HCT116 (cell line): ENCODE results near the gene SEC31A. TPM values are rescaled to one million over a fixed set of nuclear protein-coding genes. Genes with fewer than 3 reads are reported as not detected.

ENCODE experiments used
- ATAC-seq: fragments of 200-7000 bp; cut with Tn5 transposase; 2 replicates; pipeline ENCODE4 v1.9.1; 2020; ENCODE audit warnings: mild to moderate bottlenecking, moderate library complexity
- BruUV-seq: library from RNA; stranded (reverse); fragments of 400-500 nt; replicated peaks from 2 replicates; lab custom pipeline; 2021; lab: Mats Ljungman, UMichigan
- CTCF ChIA-PET: fragments of 300-600 bp; sonication (Branson Sonifier 250); formaldehyde crosslinking; loops from one replicate; lab custom pipeline; 2021; ENCODE audit warnings: antibody characterized with exemption; lab: Charles Lee
- POLR2A ChIA-PET: fragments of 300-600, 350-600 bp; sonication (Branson Sonifier 250); formaldehyde crosslinking; loops from one replicate; lab custom pipeline; 2021; ENCODE audit warnings: antibody characterized with exemption; lab: Charles Lee
- RAD21 ChIA-PET, 2 experiments: fragments of 300-600 bp; sonication (Branson Sonifier 250); formaldehyde crosslinking; loops; one replicate each; lab custom pipeline; 2023; ENCODE audit warnings: low total read pairs in 2 of 2; ENCODE audit not compliant: uncharacterized antibody in 2 of 2, unreplicated experiment in 2 of 2, low non-redundant PET in 1 of 2; lab: Charles Lee
- DNase-seq: peaks from one replicate; pipeline ENCODE4 v3.0.0-alpha.2; 2010; ENCODE audit warnings: low read depth, low spot score
- H2AFZ ChIP-seq: fragments of 200-600 bp; shearing (Covaris generic), sonication (generic); 2 replicates; pipeline ENCODE4 v1.6.1; 2017; ENCODE audit warnings: low read depth, mixed run types, mixed read lengths, antibody characterized with exemption, low read length; ENCODE audit not compliant: poor library complexity, severe bottlenecking
- H3K27ac ChIP-seq: 2 replicates; pipeline ENCODE4 v1.5.1; 2012; ENCODE audit warnings: low read depth, low read length
- H3K27me3 ChIP-seq: fragments of 200-600 bp; sonication (generic); 2 replicates; pipeline ENCODE4 v1.6.1; 2016; ENCODE audit warnings: mixed run types, low read length, mixed read lengths; ENCODE audit not compliant: insufficient read depth
- H3K36me3 ChIP-seq, 2 experiments: fragments of 200-500 bp in 1 of 2; fragments of 200-600 bp in 1 of 2; sonication (Bioruptor generic) in 1 of 2; sonication (generic) in 1 of 2; 2 replicates each; pipeline versions ENCODE4 v1.5.1 to v1.6.1; 2014 to 2016; ENCODE audit warnings: low read length in 2 of 2, inconsistent platforms in 1 of 2, mixed read lengths in 1 of 2, mixed run types in 1 of 2; ENCODE audit not compliant: insufficient read depth in 2 of 2, control insufficient read depth in 1 of 2
- H3K4me1 ChIP-seq, 2 experiments: fragments of 200-600 bp in 1 of 2; sonication (generic) in 1 of 2; 2 replicates each; pipeline versions ENCODE4 v1.5.1 to v1.6.1; 2012 to 2017; ENCODE audit warnings: low read length in 2 of 2, inconsistent platforms in 1 of 2, mild to moderate bottlenecking in 1 of 2, mixed read lengths in 1 of 2, mixed run types in 1 of 2, moderate library complexity in 1 of 2; ENCODE audit not compliant: insufficient read depth in 2 of 2, control insufficient read depth in 1 of 2
- H3K4me2 ChIP-seq: fragments of 200-600 bp; sonication (generic); 2 replicates; pipeline ENCODE4 v1.6.1; 2017; ENCODE audit warnings: mixed run types, low read length, mixed read lengths
- H3K4me3 ChIP-seq, 2 experiments: fragments of 200-600 bp in 1 of 2; sonication (generic) in 1 of 2; replicated peaks in 1 of 2; 2 replicates each; pipeline ENCODE4 v1.5.1; 2011 to 2016; ENCODE audit warnings: low read length in 2 of 2, control low read depth in 1 of 2, low read depth in 1 of 2, mild to moderate bottlenecking in 1 of 2, mixed read lengths in 1 of 2, mixed run types in 1 of 2
- H3K79me2 ChIP-seq: fragments of 200-600 bp; sonication (generic); 2 replicates; pipeline ENCODE4 v1.6.1; 2017; ENCODE audit warnings: mild to moderate bottlenecking, mixed run types, low read length, moderate library complexity, mixed read lengths; ENCODE audit not compliant: insufficient read depth
- H3K9ac ChIP-seq: fragments of 200-600 bp; sonication (generic); 2 replicates; pipeline ENCODE4 v1.6.1; 2016; ENCODE audit warnings: low read length, mixed read lengths
- H3K9me2 ChIP-seq: fragments of 200-600 bp; sonication (generic), shearing (Covaris generic); 2 replicates; pipeline ENCODE4 v1.6.1; 2017; ENCODE audit warnings: mixed run types, mild to moderate bottlenecking, moderate library complexity; ENCODE audit not compliant: insufficient read depth
- H3K9me3 ChIP-seq, 2 experiments: fragments of 200-500 bp in 1 of 2; fragments of 200-600 bp in 1 of 2; sonication (Bioruptor generic) in 1 of 2; sonication (generic) in 1 of 2; 2 replicates each; pipeline ENCODE4 v1.6.1; 2014 to 2017; ENCODE audit warnings: low read length in 2 of 2, mixed read lengths in 2 of 2, inconsistent platforms in 1 of 2, low read depth in 1 of 2, mild to moderate bottlenecking in 1 of 2, mixed run types in 1 of 2, moderate library complexity in 1 of 2; ENCODE audit not compliant: control insufficient read depth in 1 of 2, insufficient read depth in 1 of 2
- H4K20me1 ChIP-seq: fragments of 200-600 bp; sonication (generic), shearing (Covaris generic); 2 replicates; pipeline ENCODE4 v1.6.1; 2017; ENCODE audit warnings: mixed run types, mild to moderate bottlenecking, moderate library complexity; ENCODE audit not compliant: insufficient read depth
- CBX3 ChIP-seq: IDR thresholded peaks from 2 replicates; pipeline ENCODE4 v1.6.1; 2012; ENCODE audit warnings: low read depth
- CEBPB ChIP-seq: IDR thresholded peaks from 2 replicates; pipeline ENCODE4 v1.6.1; 2012; ENCODE audit warnings: low read depth
- CTCF ChIP-seq, 3 experiments: fragments of 200-600 bp in 1 of 3; sonication (generic) in 1 of 3; IDR thresholded peaks in 2 of 3; conservative IDR thresholded peaks in 1 of 3; 2 replicates each; pipeline ENCODE4 v1.5.1; 2012 to 2017; ENCODE audit warnings: low read depth in 2 of 3, low read length in 2 of 3, antibody characterized with exemption in 1 of 3, borderline replicate concordance in 1 of 3, control low read depth in 1 of 3, mild to moderate bottlenecking in 1 of 3, mixed read lengths in 1 of 3, mixed run types in 1 of 3, moderate library complexity in 1 of 3; ENCODE audit not compliant: insufficient read depth in 1 of 3
- EGR1 ChIP-seq: IDR thresholded peaks from 2 replicates; pipeline ENCODE4 v1.6.1; 2012; ENCODE audit warnings: low read depth
- EZH2 ChIP-seq: fragments of 200-600 bp; sonication (generic); IDR thresholded peaks from 2 replicates; pipeline ENCODE4 v1.6.1; 2017; ENCODE audit warnings: antibody characterized with exemption, mixed run types
- EZH2phosphoT487 ChIP-seq: fragments of 200-600 bp; IDR thresholded peaks from 2 replicates; pipeline ENCODE4 v1.6.1; 2018; ENCODE audit warnings: antibody characterized with exemption, borderline replicate concordance
- FOSL1 ChIP-seq: IDR thresholded peaks from 2 replicates; pipeline ENCODE4 v1.6.1; 2012; ENCODE audit warnings: low read depth
- POLR2AphosphoS5 ChIP-seq: IDR thresholded peaks from 2 replicates; pipeline ENCODE4 v1.6.1; 2011; ENCODE audit warnings: mild to moderate bottlenecking, low read depth, low read length, moderate library complexity
- RAD21 ChIP-seq: IDR thresholded peaks from 2 replicates; pipeline ENCODE4 v1.6.1; 2012; ENCODE audit warnings: low read depth, mild to moderate bottlenecking
- SIN3A ChIP-seq: IDR thresholded peaks from 2 replicates; pipeline ENCODE4 v1.6.1; 2012; ENCODE audit warnings: low read depth
- SP1 ChIP-seq: IDR thresholded peaks from 2 replicates; pipeline ENCODE4 v1.6.1; 2012; ENCODE audit warnings: low read depth
- TCF7L2 ChIP-seq: IDR thresholded peaks from 2 replicates; pipeline ENCODE4 v1.7.0; 2011; ENCODE audit warnings: borderline replicate concordance, inconsistent platforms; ENCODE audit not compliant: insufficient read depth, insufficient read length; ENCODE audit errors: extremely low read depth
- YY1 ChIP-seq: IDR thresholded peaks from 2 replicates; pipeline ENCODE4 v1.6.1; 2011; ENCODE audit warnings: low read length, low read depth, moderate library complexity, mild to moderate bottlenecking; ENCODE audit not compliant: insufficient replicate concordance; ENCODE audit errors: extremely low read depth
- ZBTB33 ChIP-seq: IDR thresholded peaks from 2 replicates; pipeline ENCODE4 v1.6.1; 2011; ENCODE audit warnings: mild to moderate bottlenecking, low read length, moderate library complexity; ENCODE audit not compliant: insufficient replicate concordance; ENCODE audit errors: extremely low read depth
- ZFX ChIP-seq: fragments of 450-650 bp; IDR thresholded peaks from 2 replicates; pipeline ENCODE4 v1.6.1; 2017
- intact Hi-C: fragments of 100-400 bp; cut with micrococcal nuclease; formaldehyde crosslinking; loops from 2 replicates; pipeline ENCODE4 v1.10.0; 2022
- total RNA-seq: library from RNA; stranded (reverse); gene quantifications from one replicate; pipeline ENCODE4 v1.2.1, GENCODE V29; 2021; ENCODE audit not compliant: unreplicated experiment

Gene SEC31A
- total RNA-seq, 1 experiment from 2014 or later, result 78.5 TPM

GRCh38 chr4:82930848-82931755, 40.1 kb upstream of the SEC31A start:
- no peak overlapping the region for H3K4me3 ChIP-seq
- no peak for DNase-seq
- H3K79me2 ChIP-seq, result no peaks in the 10 kb centered on the region
- no peaks in the 10 kb centered on the region for H3K27me3 ChIP-seq
- peaks cover 2 to 13% of the 10 kb centered on the region in 2 experiments; a peak in 2 of 4 replicates for H3K36me3 ChIP-seq
- no peak for TF ChIP-seq SIN3A
- no peak for TF ChIP-seq SP1
- TF ChIP-seq RAD21, result no peak
- no peak for TF ChIP-seq EGR1
- no peak for TF ChIP-seq POLR2AphosphoS5
- TF ChIP-seq ZBTB33, result no peak
- TF ChIP-seq CTCF (IDR thresholded peaks at IDR 0.05 in 2 of 3, conservative IDR thresholded peaks at IDR 0.05 in 1 of 3; ENCODE audit: borderline replicate concordance in 1 of 3, insufficient read depth in 1 of 3, low read depth in 2 of 3, low read length in 2 of 3), result no peak
- TF ChIP-seq YY1, result no peak
- TF ChIP-seq EZH2phosphoT487, result no peak
- no peak for TF ChIP-seq EZH2
- TF ChIP-seq CBX3, result no peak
- no peak for TF ChIP-seq FOSL1
- no peak for TF ChIP-seq TCF7L2
- TF ChIP-seq ZFX, result no peak
- TF ChIP-seq CEBPB, result no peak
- no peaks in the 10 kb centered on the region for H3K9me3 ChIP-seq
- no peaks in the 10 kb centered on the region for H3K4me1 ChIP-seq
- no peak overlapping the region for H3K27ac ChIP-seq
- POLR2A ChIA-PET, result no interaction called here
- ATAC-seq, result no peak
- no peak overlapping the region for H3K4me2 ChIP-seq
- H3K9me2 ChIP-seq, result no peaks in the 10 kb centered on the region
- no peak overlapping the region for H3K9ac ChIP-seq
- RAD21 ChIA-PET, result no interaction called here
- intact Hi-C loops, result no loop called here
- no peaks in the 10 kb centered on the region for H4K20me1 ChIP-seq
- CTCF ChIA-PET, result no interaction called here
- no peak overlapping the region for H2AFZ ChIP-seq
- no TSS peak for BruUV-seq
